Naive B cell (primary cell): ENCODE measurements around the gene SLC46A2. TPM values are rescaled to one million over a fixed set of nuclear protein-coding genes. Genes with fewer than 3 reads are reported as not detected.

ENCODE experiments used
- ATAC-seq, 2 donors: fragments of 150-1000 bp; cut with Tn5 transposase; 2 replicates each; pipeline ENCODE4 v1.10.0; 2021; ENCODE audit warnings: low read depth in 2 of 2, mild to moderate bottlenecking in 2 of 2, moderate library complexity in 2 of 2
- DNase-seq: peaks from one replicate; pipeline ENCODE4 v3.0.0; 2022
- H3K27ac Mint-ChIP-seq, 6 donors: one replicate each; pipeline ENCODE4 v1.8.0; 2020 to 2022; ENCODE audit warnings: mild to moderate bottlenecking in 6 of 6, mixed read lengths in 6 of 6, moderate library complexity in 5 of 6, inconsistent platforms in 2 of 6
- H3K27me3 Mint-ChIP-seq, 3 donors: one replicate each; pipeline ENCODE4 v1.8.0; 2021 to 2022; ENCODE audit warnings: mixed read lengths in 3 of 3, mild to moderate bottlenecking in 1 of 3
- H3K36me3 Mint-ChIP-seq, 2 donors: one replicate each; pipeline ENCODE4 v1.8.0; 2020 to 2022; ENCODE audit warnings: mixed read lengths in 2 of 2, inconsistent platforms in 1 of 2, mild to moderate bottlenecking in 1 of 2
- H3K4me1 Mint-ChIP-seq, 3 donors: one replicate each; pipeline ENCODE4 v1.8.0; 2020 to 2022; ENCODE audit warnings: mixed read lengths in 3 of 3, inconsistent platforms in 1 of 3, mild to moderate bottlenecking in 1 of 3, moderate library complexity in 1 of 3
- H3K4me3 Mint-ChIP-seq, 8 donors: one replicate each; pipeline ENCODE4 v1.8.0; 2020 to 2022; ENCODE audit warnings: mild to moderate bottlenecking in 8 of 8, mixed read lengths in 8 of 8, moderate library complexity in 8 of 8, inconsistent platforms in 2 of 8
- H3K9me3 Mint-ChIP-seq, 7 donors: one replicate each; pipeline ENCODE4 v1.8.0; 2020 to 2022; ENCODE audit warnings: mixed read lengths in 7 of 7, mild to moderate bottlenecking in 5 of 7, inconsistent platforms in 2 of 7, moderate library complexity in 1 of 7
- polyA plus RNA-seq, 6 donors: library from polyadenylated mRNA; unstranded; fragments of 300-500 nt; fragmentation: Illumina TruSeq; gene quantifications; one replicate each; pipeline ENCODE4 v1.2.3, GENCODE V29; 2021; ENCODE audit warnings: low read depth in 6 of 6

Gene SLC46A2
- polyA plus RNA-seq, 6 donors from 2014 or later, result 0.14 to 0.22 (median 0.21) TPM; not detected in 3

DNA sequence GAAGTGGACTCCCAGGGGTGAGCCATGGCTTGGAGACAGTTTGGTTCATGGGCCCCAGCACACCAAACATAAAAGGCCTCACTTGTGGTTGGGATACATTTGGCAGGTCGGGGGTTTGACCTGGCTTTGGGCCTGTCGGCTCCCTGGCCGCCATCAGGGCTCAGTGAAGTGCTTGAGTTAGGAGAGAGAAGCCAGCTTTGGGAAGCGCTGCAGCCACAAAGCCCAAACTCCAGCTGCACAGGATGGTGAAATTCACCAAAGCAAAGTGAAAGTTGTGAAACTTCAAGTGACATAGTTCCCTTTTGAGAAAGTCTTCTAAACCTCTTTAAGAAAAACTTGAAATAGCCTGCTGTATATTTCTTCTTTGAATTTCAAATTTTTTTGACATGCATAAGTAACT lies 27.5 kb downstream of the SLC46A2 start:
- Mint-ChIP-seq H3K9me3 (no peaks in the 10 kb centered on the region), H3K4me3 (peak overlapping the region in 7 of 8 donors; percentile 36 to 82 (median 47)), H3K4me1 (peaks cover 61 to 70% (median 68%) of the 10 kb centered on the region in 3 donors), H3K36me3 (peaks cover 9 to 19% of the 10 kb centered on the region in 2 donors), H3K27ac (peak overlapping the region in 5 of 6 donors; percentile 25 to 81 (median 68)), H3K27me3 (no peaks in the 10 kb centered on the region)
- no peak for ATAC-seq
- no peak for DNase-seq

DNA sequence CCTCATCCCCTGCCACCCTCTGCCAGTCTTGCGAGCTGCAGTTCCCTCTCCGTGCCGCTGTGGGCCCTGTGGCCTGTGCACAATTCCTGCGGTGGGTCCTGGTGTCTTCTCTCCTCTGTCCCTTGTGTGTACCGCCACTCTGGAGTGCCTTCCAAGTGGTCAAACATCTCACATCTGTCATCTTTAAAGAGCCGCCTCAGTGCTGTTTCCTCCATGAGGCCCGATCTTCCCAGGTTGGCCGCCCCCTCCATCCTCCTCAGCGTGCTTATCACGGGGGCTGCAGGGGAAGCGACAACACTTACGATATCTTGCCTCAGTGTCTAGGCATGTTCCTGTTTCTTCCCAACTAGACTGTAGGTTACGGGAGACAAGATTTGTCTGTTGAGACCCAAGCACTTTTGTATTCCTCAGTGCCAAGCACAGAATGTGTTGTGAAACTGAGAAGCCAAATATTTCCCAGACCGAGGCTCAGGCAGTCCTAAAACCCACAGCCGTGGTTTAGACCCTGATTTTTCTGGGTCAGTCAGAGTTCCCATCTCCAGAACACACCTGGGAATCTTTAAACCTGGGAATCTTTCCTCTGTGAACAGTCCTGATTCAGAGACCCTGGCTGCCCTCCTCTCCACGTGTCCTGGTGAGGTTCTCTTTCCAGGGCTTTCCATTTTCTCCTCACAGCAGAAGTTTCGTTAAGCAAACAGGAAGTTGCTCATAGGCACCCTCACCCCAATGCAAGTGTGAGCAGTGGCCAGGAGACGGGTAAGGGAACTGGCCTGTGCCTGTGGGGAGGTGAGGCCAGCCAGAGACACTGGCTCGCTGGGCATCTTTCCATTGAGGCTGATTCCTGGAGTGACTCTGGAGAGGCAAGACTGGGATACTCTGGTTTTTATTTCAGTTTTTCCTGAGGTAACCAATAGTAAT lies 28.8 kb downstream of the SLC46A2 start:
- Mint-ChIP-seq H3K27ac (peak overlapping the region in 5 of 6 donors; percentile 26 to 82 (median 77)), H3K4me3 (peak overlapping the region in 6 of 8 donors; percentile 27 to 71 (median 52)), H3K4me1 (peaks cover 65 to 77% (median 68%) of the 10 kb centered on the region in 3 donors), H3K36me3 (peaks cover 4 to 7% of the 10 kb centered on the region in 2 donors), H3K27me3 (no peaks in the 10 kb centered on the region), H3K9me3 (no peaks in the 10 kb centered on the region)
- DNase-seq (no peak), ATAC-seq (no peak)

DNA sequence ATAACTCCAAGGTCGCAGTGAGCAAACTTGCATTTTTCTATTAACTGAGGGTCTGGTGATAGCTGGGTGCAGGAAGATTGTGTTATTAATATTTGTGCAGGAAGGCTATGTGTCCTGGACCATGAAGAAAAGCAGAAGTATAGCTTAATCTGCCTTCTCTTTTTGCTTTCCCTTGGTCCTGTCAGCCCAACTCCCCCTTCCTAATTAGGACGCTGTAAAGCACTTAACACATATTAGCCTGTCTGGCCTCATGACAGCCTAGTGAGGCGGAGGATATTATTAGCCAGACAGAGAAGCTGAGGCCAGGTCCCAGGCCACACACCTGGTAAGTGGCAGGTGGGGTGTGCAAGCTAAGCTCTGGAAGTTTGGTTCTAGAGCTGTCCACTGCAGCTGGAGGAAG lies 29.5 kb downstream of the SLC46A2 start:
- no peaks in the 10 kb centered on the region for H3K27me3 Mint-ChIP-seq
- H3K9me3 Mint-ChIP-seq, result no peaks in the 10 kb centered on the region
- H3K4me3 Mint-ChIP-seq, result peak overlapping the region in 6 of 8 donors; percentile 17 to 69 (median 30)
- H3K27ac Mint-ChIP-seq, result peak overlapping the region in 3 of 6 donors; percentile 43 to 76 (median 59)
- no peak for DNase-seq
- peaks cover 4 to 6% of the 10 kb centered on the region in 2 donors for H3K36me3 Mint-ChIP-seq
- H3K4me1 Mint-ChIP-seq, result peaks cover 68 to 82% (median 69%) of the 10 kb centered on the region in 3 donors
- no peak for ATAC-seq

DNA sequence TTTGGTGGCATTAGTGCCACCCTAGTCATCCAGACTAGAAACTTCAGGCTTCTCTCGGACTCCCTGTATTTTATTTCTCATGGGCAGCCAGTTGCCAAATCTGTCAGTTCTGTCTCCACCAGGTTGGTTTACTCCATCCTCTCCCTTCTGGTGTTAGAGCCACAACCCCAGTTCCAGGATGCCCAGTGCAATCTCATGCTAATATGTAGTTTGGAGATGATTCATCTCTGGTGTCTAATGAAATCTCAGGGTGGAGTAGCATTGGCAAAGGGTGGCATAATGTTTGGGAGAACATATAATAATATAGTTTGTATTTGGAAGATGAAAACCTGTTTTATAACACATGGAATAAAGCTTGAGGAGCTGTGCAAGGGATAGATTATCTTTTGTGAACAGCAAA lies 30.2 kb downstream of the SLC46A2 start:
- Mint-ChIP-seq H3K9me3 (no peaks in the 10 kb centered on the region), H3K27me3 (no peaks in the 10 kb centered on the region), H3K27ac (peak overlapping the region in 2 of 6 donors; percentile 6 to 59), H3K36me3 (peaks cover 0 to under 1% of the 10 kb centered on the region in 2 donors), H3K4me1 (peaks cover 67 to 85% (median 68%) of the 10 kb centered on the region in 3 donors), H3K4me3 (peak overlapping the region in 2 of 8 donors; percentile 5 to 47)
- ATAC-seq (no peak), DNase-seq (no peak)

DNA sequence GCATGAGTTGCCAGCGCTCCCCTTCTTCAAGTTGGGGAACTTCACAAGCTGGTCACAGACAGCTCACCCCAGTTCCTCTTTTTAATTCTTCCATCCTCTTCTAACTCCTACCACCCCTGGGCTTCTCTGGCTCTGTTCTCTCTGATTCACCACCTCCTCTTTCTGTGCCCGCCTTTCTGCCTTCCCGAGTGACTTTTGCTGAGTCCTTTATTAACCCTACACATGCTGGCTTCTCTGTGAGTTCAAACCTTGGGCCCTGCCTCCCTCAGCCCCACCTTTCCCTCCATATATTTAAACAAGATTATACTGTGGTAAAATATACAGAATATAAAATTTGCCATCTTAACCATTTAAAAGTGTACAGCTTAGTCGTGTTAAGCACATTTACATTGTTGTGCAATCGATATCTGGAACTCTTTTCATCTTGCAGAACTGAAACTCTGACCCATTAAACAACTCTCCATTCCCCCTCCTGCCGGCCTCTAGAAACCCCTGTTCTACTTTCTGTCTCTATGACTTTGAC lies 32.0 kb downstream of the SLC46A2 start:
- peak overlapping the region in 6 of 8 donors; percentile 4 to 72 (median 46) for H3K4me3 Mint-ChIP-seq
- H3K9me3 Mint-ChIP-seq, result no peaks in the 10 kb centered on the region
- H3K36me3 Mint-ChIP-seq, result peaks cover 0 to 7% of the 10 kb centered on the region in 2 donors
- ATAC-seq, result peak; percentile 91 to 94
- DNase-seq, result peak; percentile 44
- H3K27ac Mint-ChIP-seq, result peak overlapping the region in 5 of 6 donors; percentile 84 to 89 (median 86)
- no peaks in the 10 kb centered on the region for H3K27me3 Mint-ChIP-seq
- peaks cover 66 to 78% (median 69%) of the 10 kb centered on the region in 3 donors for H3K4me1 Mint-ChIP-seq

DNA sequence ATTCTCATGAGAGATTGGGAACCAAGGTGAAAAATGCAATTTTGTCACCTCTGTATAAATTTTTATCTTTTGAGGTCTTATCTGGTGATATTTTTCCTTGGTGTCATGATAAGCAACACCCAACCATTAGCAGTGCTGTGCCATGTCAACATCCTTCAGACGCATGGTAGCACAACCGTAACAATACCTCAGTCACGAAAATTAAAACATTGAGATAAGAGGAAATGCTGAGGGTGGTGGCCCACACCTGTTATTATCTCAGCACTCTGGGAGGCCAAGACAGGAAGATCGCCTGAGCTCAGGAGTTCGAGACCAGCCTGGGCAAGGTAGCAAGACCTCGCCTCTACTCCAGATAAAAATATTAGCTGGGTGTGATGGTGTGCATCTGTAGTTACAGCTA lies 32.7 kb downstream of the SLC46A2 start:
- Mint-ChIP-seq H3K4me1 (peaks cover 60 to 71% (median 62%) of the 10 kb centered on the region in 3 donors), H3K36me3 (peaks cover 2 to 10% of the 10 kb centered on the region in 2 donors), H3K4me3 (peak overlapping the region in 4 of 8 donors; percentile 4 to 57 (median 30)), H3K27ac (peak overlapping the region in 5 of 6 donors; percentile 66 to 92 (median 86)), H3K27me3 (no peaks in the 10 kb centered on the region), H3K9me3 (no peaks in the 10 kb centered on the region)
- DNase-seq (no peak), ATAC-seq (peak; percentile 63 to 67)

DNA sequence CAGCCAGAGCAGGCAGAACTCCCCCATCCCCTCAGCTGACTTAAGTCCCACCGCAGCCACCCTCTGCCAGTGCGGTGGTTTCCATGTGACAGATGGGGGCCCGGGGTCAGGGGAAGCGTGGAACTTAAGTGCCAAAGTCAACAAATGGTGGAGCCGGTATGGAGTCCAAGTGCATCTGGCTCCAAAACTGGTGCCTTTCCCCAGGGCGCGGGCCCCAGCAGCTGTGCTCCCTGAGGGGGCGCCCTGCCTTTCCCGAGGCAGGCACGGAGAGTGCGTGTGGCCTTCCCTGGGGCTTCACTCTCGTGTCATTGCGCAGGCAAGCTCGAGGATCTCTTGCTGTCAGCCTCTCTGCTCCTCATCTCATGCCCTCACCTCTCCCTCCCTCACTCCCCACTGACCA lies 33.8 kb downstream of the SLC46A2 start:
- peaks cover 4 to 16% of the 10 kb centered on the region in 2 donors for H3K36me3 Mint-ChIP-seq
- peak overlapping the region in 2 of 6 donors; percentile 27 to 81 for H3K27ac Mint-ChIP-seq
- DNase-seq, result no peak
- H3K9me3 Mint-ChIP-seq, result no peaks in the 10 kb centered on the region
- H3K4me3 Mint-ChIP-seq, result peak overlapping the region in 1 of 8 donors; percentile 70
- ATAC-seq, result no peak
- H3K27me3 Mint-ChIP-seq, result no peaks in the 10 kb centered on the region
- H3K4me1 Mint-ChIP-seq, result peaks cover 48 to 60% (median 51%) of the 10 kb centered on the region in 3 donors

DNA sequence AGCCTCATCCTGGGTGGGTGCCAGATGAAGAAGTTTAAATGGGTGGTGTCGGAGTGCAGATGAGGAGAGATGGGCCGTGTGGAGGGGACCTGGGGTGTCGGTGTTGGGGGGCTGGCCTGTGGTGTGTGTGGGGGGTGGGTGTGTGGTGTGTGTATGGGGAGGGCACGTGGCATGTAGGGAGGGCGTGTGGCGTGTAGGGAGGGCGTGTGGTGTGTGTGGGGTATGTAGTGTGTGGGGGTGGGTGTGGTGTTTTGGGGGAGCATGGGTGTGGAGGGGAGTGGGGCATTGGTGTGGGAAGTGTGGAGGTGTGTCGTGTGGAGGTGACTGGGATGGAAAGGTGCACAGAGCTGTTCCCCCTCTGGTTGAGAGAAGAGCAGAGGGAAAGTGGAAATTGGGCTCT lies 34.5 kb downstream of the SLC46A2 start:
- Mint-ChIP-seq H3K27ac (peak overlapping the region in 2 of 6 donors; percentile 51 to 63), H3K9me3 (no peaks in the 10 kb centered on the region), H3K4me1 (peaks cover 42 to 53% (median 44%) of the 10 kb centered on the region in 3 donors), H3K4me3 (peak overlapping the region in 2 of 8 donors; percentile 27 to 65), H3K27me3 (no peaks in the 10 kb centered on the region), H3K36me3 (peaks cover 9 to 16% of the 10 kb centered on the region in 2 donors)
- ATAC-seq (no peak), DNase-seq (no peak)

DNA sequence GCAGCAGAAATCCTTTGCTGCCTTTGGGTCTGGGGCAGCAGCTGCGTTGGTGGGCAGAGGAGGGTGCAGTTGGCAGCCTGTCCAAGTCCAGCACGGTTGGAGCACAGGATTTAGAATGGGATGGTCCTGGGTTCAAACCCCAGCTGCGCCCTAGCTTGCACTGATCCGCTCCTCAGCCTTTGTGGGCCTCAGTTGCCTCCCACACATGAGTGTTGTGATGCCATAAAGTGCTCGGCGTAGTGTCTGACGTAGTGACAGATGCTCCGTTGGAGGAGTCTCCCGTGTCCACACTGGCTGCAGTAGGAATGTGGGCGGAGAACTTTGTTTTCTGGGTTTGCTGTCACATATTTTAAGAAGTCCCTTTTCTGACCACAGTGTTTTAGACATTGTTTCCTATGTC lies 36.0 kb downstream of the SLC46A2 start:
- Mint-ChIP-seq H3K4me1 (peaks cover 29 to 39% (median 31%) of the 10 kb centered on the region in 3 donors), H3K9me3 (no peaks in the 10 kb centered on the region), H3K27ac (no peak overlapping the region), H3K27me3 (no peaks in the 10 kb centered on the region), H3K36me3 (peaks cover 9 to 16% of the 10 kb centered on the region in 2 donors), H3K4me3 (no peak overlapping the region)
- no peak for DNase-seq
- ATAC-seq, result no peak

DNA sequence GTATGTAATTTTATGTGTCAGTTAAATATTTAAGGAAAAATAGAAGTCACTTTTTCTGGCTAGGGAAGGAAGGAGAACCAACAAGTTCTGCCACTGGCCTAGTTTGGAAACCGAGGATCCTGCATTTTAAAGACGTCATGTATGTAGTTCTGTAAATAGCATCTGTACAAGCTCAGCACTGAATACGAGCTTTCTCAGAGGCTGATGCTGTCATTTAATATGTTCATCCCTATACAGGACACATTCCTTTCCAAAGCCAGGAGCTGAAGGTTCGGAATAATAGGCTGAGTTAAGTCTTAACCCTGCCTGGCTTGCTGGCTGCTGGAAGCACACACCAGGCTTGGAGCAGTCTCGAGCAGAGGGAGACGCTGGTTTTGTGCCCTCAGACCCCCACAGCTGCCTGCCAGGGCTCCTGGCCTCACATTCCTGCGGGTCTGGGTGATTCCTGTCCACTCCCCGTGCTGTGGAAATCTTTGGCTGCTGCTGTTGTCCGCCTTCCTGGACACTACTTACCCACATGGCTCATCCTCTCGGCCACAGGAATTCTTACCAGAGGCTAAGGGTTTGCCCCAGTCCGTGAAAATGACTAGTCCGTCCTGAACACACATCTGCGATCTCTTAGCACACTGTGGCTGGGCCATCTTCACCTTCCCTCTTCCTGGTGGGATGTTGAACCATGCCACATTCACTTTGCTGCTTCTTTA lies 36.6 kb downstream of the SLC46A2 start:
- DNase-seq, result no peak
- peaks cover 22 to 33% (median 25%) of the 10 kb centered on the region in 3 donors for H3K4me1 Mint-ChIP-seq
- no peak overlapping the region for H3K27ac Mint-ChIP-seq
- peaks cover 9 to 16% of the 10 kb centered on the region in 2 donors for H3K36me3 Mint-ChIP-seq
- no peaks in the 10 kb centered on the region for H3K27me3 Mint-ChIP-seq
- H3K9me3 Mint-ChIP-seq, result no peaks in the 10 kb centered on the region
- no peak for ATAC-seq
- H3K4me3 Mint-ChIP-seq, result no peak overlapping the region

DNA sequence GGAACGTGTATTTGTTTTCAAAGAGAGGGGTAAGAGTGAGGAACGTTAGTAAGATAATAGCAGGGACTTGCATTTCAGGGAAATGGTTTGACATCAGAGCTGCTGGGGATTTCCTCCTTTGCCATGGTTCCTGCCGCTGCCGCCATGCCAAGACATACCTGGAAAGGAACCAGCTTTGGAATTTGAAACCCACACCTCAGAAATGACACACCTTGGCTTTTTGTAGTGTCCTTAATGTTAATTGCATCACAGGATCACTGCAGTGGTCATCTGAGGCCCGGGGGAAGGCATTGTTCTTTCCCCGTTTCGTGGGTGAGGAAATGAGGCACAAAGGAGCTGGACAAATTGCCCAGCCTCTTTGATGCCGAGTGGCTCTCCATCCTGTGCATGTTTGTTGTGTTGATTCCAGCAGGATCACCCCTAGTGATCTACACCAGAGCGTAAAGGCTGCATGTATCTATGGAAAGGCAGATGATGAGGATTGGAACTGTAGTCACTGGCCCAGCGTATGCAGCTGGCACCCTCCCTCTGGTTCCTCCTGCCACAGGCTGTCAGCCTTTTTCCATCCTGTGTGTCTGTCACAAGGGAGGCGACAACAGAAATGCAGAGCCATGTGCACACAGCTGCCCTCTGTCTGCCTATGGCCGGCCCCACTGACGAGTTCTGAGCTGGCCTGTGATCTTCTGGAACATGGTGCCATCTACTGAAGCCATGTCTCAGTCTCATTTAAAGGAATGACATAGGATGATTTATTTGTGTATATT lies 37.8 kb downstream of the SLC46A2 start:
- no peaks in the 10 kb centered on the region for H3K27me3 Mint-ChIP-seq
- no peak for DNase-seq
- no peak overlapping the region for H3K4me3 Mint-ChIP-seq
- peaks cover 11 to 22% (median 17%) of the 10 kb centered on the region in 3 donors for H3K4me1 Mint-ChIP-seq
- ATAC-seq, result no peak
- no peaks in the 10 kb centered on the region for H3K9me3 Mint-ChIP-seq
- H3K36me3 Mint-ChIP-seq, result peaks cover 9 to 16% of the 10 kb centered on the region in 2 donors
- H3K27ac Mint-ChIP-seq, result no peak overlapping the region

DNA sequence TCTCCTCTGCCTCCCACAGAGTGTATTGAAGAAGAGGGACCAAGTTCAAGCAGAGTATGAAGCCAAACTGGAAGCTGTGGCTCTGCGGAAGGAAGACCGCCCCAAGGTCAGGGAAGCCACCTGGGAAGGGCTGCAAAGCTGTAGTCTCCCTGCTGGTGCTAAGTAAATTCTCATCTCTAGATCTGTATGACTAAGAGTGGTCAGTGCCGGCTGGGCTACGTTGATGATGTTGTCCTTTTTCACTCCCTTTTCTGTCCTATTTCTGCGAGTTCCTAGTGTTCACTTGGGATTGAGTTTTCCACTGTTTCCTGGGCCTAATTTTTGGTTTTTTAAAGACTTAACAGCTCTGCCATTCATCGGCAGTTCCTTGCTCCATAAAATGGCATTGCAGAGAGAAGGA lies 39.8 kb downstream of the SLC46A2 start:
- DNase-seq (no peak), ATAC-seq (no peak)
- peaks cover 7 to 9% (median 8%) of the 10 kb centered on the region in 3 donors for H3K4me1 Mint-ChIP-seq
- no peak overlapping the region for H3K4me3 Mint-ChIP-seq
- peaks cover 16% of the 10 kb centered on the region in 2 donors for H3K36me3 Mint-ChIP-seq
- H3K9me3 Mint-ChIP-seq, result no peaks in the 10 kb centered on the region
- no peaks in the 10 kb centered on the region for H3K27me3 Mint-ChIP-seq
- peak overlapping the region in 1 of 6 donors; percentile 4 for H3K27ac Mint-ChIP-seq
